ENCODE results near the gene MRPL43. TPM values are rescaled to one million over a fixed set of nuclear protein-coding genes. Genes with fewer than 3 reads are reported as not detected.

Gene MRPL43
- total RNA-seq, 1 donor, result 51.8 TPM

DNA sequence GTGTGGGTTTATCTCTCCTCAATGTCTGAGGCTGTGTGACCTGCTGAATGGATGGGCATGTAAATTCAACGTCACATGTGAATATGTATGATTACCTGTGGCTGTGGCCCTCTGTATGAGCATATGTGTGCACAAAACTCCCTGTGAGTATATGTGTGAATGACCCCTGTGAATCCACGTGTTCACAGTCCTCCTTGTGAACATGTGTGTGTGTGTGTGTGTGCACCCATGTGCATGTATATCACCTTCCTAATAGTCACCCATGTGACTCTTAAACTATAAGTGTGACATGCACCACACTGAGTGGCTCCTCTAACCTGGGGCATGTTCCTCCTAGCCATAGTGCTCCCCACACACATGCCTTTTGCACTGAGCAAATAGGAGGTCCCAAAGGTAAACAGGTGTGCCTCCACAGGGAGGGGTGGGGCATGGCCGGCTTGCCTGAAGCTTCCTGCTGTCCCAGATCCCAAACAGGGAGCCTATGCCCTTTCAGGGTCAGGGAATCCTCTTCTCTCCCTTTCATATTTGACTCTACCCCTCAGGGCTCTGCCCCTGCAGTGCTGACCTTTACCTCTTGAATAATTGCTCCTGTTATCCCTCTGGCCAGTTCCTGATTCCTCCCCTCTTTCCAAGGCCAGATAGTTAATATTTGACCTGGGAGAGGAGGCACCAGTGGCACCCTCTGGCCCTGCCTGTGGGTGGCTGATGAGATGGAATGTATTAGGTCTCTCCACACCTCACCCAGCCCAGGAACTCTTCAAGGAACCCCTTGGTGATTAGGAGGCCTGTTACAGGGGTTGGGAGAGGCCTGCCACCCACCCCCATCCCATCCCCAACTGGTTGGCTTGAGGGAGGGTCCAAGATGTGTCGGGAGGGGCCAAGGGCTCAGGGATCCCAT is 16.1 kb downstream of the MRPL43 start:
- DNase-seq (ENCODE audit: low read depth), result no peak
- no peak overlapping the region for H3K4me3 ChIP-seq (ENCODE audit: low read depth, low read length)
- TF ChIP-seq CTCF (IDR thresholded peaks at IDR 0.05; ENCODE audit: insufficient read depth, low read depth, low read length), result no peak

DNA sequence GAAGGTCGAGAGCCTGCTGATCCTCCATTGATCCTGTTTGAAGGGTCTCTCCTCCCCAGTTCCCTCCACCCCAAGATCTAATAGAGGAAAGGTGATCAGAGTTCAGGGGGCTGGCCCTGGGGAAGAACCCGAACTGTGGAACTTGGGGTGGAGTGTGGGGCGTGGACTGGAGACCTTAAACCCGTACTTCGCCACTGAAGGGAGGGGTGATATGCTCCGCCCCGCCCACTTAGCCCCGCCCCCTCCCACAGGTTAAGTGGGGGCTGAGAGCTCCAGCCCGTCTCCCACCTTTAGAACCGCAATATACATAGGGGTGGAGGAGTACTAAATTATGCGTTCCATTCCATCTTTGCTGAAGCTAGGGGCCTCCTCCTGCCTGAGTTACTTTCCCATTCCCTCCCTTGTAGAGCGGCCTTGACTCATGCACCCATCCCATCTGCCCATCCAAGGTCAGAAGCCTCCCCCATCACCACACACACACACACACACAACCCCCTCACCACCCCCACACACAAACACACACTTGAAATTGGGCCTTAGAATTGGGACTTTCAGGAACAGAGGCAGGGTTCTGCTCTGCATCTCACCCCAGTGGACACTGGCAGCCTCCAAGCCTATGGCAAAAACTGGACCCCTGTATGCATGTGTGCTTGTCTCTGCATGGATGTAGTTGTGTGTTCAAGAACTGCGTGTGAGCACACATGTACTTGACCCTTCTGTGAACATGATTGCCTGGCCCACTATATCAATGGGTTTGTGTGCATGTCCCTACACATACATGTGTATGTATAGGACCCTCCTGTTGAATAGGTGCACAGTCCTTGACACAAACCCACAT is 17.0 kb downstream of the MRPL43 start:
- no peak for DNase-seq (ENCODE audit: low read depth)
- H3K4me3 ChIP-seq (ENCODE audit: low read depth, low read length), result peak overlapping the region; percentile 71
- TF ChIP-seq CTCF (IDR thresholded peaks at IDR 0.05; ENCODE audit: insufficient read depth, low read depth, low read length), result no peak

GRCh38 chr10:100969187-100970075 is 17.9 kb downstream of the MRPL43 start, which contains the start of gene SEMA4G:
Gene SEMA4G, plus strand, starts transcription at chr10:100969504. Its CDS starts 3,409 bp downstream, at chr10:100972913.
- peak; percentile 36 for DNase-seq (ENCODE audit: low read depth)
- TF ChIP-seq CTCF (IDR thresholded peaks at IDR 0.05; ENCODE audit: insufficient read depth, low read depth, low read length), result peak; percentile 62
- peak within 1 kb of the TSS; percentile 71 for H3K4me3 ChIP-seq (ENCODE audit: low read depth, low read length)

- no peak for TF ChIP-seq CTCF (IDR thresholded peaks at IDR 0.05; ENCODE audit: insufficient read depth, low read depth, low read length)
- DNase-seq (ENCODE audit: low read depth), result no peak
- H3K4me3 ChIP-seq (ENCODE audit: low read depth, low read length), result peak overlapping the region; percentile 71
Measured at GRCh38 chr10:100968863-100969186, 18.5 kb downstream of the MRPL43 start.

DNA sequence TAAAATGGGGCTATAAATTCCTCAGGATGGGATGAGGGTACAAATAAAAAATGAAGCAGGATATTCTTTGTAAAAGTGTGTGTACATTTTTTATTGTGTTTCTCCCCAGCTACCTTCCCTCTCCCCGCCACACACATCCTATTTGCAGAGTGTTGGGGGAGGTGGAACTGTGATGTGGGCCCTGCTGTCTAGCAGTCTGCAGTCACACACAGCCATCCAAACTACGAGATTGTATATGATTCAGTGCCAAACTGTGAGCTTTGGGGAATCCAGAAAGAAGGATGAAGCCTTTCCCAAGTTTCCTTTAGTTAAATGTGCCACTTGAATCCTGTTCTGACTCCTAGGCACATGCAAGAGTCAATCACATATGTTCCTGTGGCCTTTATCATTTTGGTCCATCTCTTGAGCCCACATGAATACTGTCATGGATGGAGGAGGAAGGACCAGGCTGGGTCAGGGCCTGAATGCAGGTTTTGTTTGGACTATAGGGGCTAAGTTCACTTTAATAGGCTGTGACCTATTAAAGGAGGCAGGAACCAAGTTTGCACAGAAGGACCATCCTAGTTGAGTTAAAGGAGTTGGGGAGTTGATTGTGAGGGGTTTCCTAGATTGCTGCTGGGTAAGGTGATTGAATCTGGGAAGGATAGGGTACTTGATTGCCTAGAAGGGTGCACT is 19.1 kb downstream of the MRPL43 start:
- DNase-seq (ENCODE audit: low read depth), result no peak
- TF ChIP-seq CTCF (IDR thresholded peaks at IDR 0.05; ENCODE audit: insufficient read depth, low read depth, low read length), result no peak
- H3K4me3 ChIP-seq (ENCODE audit: low read depth, low read length), result no peak overlapping the region

DNA sequence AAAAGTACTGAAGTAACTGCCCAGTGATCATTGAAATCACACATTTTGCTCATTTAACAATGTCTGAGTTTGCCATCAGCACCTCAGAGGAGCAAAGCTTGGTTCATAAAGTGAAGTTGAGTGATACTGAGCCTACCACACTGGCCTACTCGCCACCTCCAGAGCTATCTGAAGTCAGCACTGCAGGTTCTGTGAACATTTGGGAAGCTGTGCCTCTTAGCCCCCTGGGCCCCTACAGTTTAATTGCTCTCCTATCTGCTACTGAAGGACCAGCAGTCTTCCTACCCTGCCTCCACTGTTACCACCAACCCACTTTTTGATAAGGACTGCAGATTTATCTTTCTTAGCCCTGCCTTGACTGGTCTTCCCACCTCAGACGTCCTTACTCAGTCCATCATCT is 20.0 kb downstream of the MRPL43 start:
- no peak for TF ChIP-seq CTCF (IDR thresholded peaks at IDR 0.05; ENCODE audit: insufficient read depth, low read depth, low read length)
- no peak overlapping the region for H3K4me3 ChIP-seq (ENCODE audit: low read depth, low read length)
- DNase-seq (ENCODE audit: low read depth), result no peak

All from fibroblast of villous mesenchyme (primary cell).